B cell (primary cell): ENCODE results near the gene OR10H4. TPM values are rescaled to one million over a fixed set of nuclear protein-coding genes. Genes with fewer than 3 reads are reported as not detected.
"Not testable (repeated sequence)": the region's sequence is repeated elsewhere in the genome, so short reads cannot be mapped to it uniquely, and the experiment has no call there.

Experiments used
- ATAC-seq: fragments of 200-7000 bp; cut with Tn5 transposase; one replicate; pipeline ENCODE4 v1.10.0; 2021; ENCODE audit warnings: low read depth, mild to moderate bottlenecking, moderate number of reproducible peaks, moderate library complexity
- CTCF ChIA-PET: fragments of 350-600 bp; sonication (Branson Sonifier 250); formaldehyde crosslinking; loops from one replicate; lab custom pipeline; 2021; ENCODE audit warnings: antibody characterized with exemption, inconsistent platforms; lab: Charles Lee
- POLR2A ChIA-PET: fragments of 350-600 bp; sonication (Branson Sonifier 250); formaldehyde crosslinking; loops from one replicate; lab custom pipeline; 2021; ENCODE audit warnings: antibody characterized with exemption; lab: Charles Lee
- DNase-seq: peaks from one replicate; pipeline ENCODE4 v3.0.0; 2013
- H2AFZ ChIP-seq: 2 replicates; pipeline ENCODE4 v1.6.1; 2012; ENCODE audit warnings: mild to moderate bottlenecking, low read depth, low read length; ENCODE audit not compliant: insufficient read depth, poor library complexity, severe bottlenecking
- H3K27ac ChIP-seq, 2 donors: 1 replicate in 1 of 2; 2 replicates in 1 of 2; pipeline ENCODE4 v1.5.1; 2012 to 2013; ENCODE audit warnings: low read length in 2 of 2, mild to moderate bottlenecking in 2 of 2, moderate library complexity in 1 of 2
- H3K27me3 ChIP-seq, 4 experiments: fragments of 200-600 bp in 1 of 4; sonication (generic) in 1 of 4; replicated peaks in 1 of 4; 1 replicate in 2 of 4; 2 replicates in 2 of 4; pipeline versions ENCODE4 v1.6.1 to v1.7.0; 2013 to 2016; ENCODE audit warnings: low read length in 3 of 4, mild to moderate bottlenecking in 2 of 4, mixed read lengths in 1 of 4, moderate library complexity in 1 of 4; ENCODE audit not compliant: insufficient read depth in 4 of 4, control insufficient read depth in 3 of 4; ENCODE audit errors: control extremely low read depth in 1 of 4
- H3K36me3 ChIP-seq, 2 experiments: replicated peaks in 1 of 2; 1 replicate in 1 of 2; 2 replicates in 1 of 2; pipeline versions ENCODE4 v1.6.1 to v1.7.1; 2013; ENCODE audit warnings: low read length in 1 of 2; ENCODE audit not compliant: insufficient read depth in 2 of 2, control insufficient read depth in 1 of 2; ENCODE audit errors: control extremely low read depth in 1 of 2, extremely low read depth in 1 of 2
- H3K4me1 ChIP-seq, 2 donors: fragments of 200-600 bp in 1 of 2; sonication (generic) in 1 of 2; 1 replicate in 1 of 2; 2 replicates in 1 of 2; pipeline versions ENCODE4 v1.5.1 to v1.6.1; 2013 to 2017; ENCODE audit warnings: low read length in 2 of 2; ENCODE audit not compliant: control insufficient read depth in 2 of 2, insufficient read depth in 2 of 2
- H3K4me2 ChIP-seq: replicated peaks from 2 replicates; pipeline ENCODE3; 2012; ENCODE audit warnings: mild to moderate bottlenecking, low read depth, low read length; ENCODE audit not compliant: poor library complexity, severe bottlenecking
- H3K4me3 ChIP-seq, 5 experiments: fragments of 200-600 bp in 1 of 5; sonication (generic) in 1 of 5; 1 replicate in 3 of 5; 2 replicates in 2 of 5; pipeline versions ENCODE4 v1.5.1 to v1.7.0; 2011 to 2016; ENCODE audit warnings: low read length in 4 of 5, mild to moderate bottlenecking in 4 of 5, low read depth in 2 of 5, control low read depth in 1 of 5, moderate library complexity in 1 of 5; ENCODE audit not compliant: insufficient read depth in 1 of 5; ENCODE audit errors: control extremely low read depth in 1 of 5, extremely low read depth in 1 of 5
- H3K79me2 ChIP-seq: fragments of 200-600 bp; sonication (generic); one replicate; pipeline ENCODE4 v1.6.0; 2016; ENCODE audit warnings: low read length; ENCODE audit not compliant: control insufficient read depth, insufficient read depth
- H3K9ac ChIP-seq: fragments of 200-600 bp; sonication (generic); 2 replicates; pipeline ENCODE4 v1.6.1; 2017; ENCODE audit warnings: mild to moderate bottlenecking, low read length, moderate library complexity
- H3K9me3 ChIP-seq, 3 donors: one replicate each; pipeline versions ENCODE4 v1.6.1 to v1.7.1; 2013; ENCODE audit warnings: low read length in 2 of 3; ENCODE audit not compliant: control insufficient read depth in 2 of 3, insufficient read depth in 1 of 3; ENCODE audit errors: control extremely low read depth in 1 of 3
- H4K20me1 ChIP-seq: 2 replicates; pipeline ENCODE4 v1.6.0; 2012; ENCODE audit warnings: mild to moderate bottlenecking, low read length; ENCODE audit not compliant: insufficient read depth, control insufficient read depth, poor library complexity, severe bottlenecking
- H3K27ac Mint-ChIP-seq: one replicate; pipeline ENCODE4 v1.8.0; 2021; ENCODE audit warnings: mixed read lengths
- H3K27me3 Mint-ChIP-seq: one replicate; pipeline ENCODE4 v1.8.0; 2021; ENCODE audit warnings: mixed read lengths
- H3K4me1 Mint-ChIP-seq: one replicate; pipeline ENCODE4 v1.8.0; 2021; ENCODE audit warnings: mixed read lengths
- H3K4me3 Mint-ChIP-seq: one replicate; pipeline ENCODE4 v1.8.0; 2021; ENCODE audit warnings: mixed read lengths
- H3K9me3 Mint-ChIP-seq: one replicate; pipeline ENCODE4 v1.8.0; 2022; ENCODE audit warnings: mixed read lengths; ENCODE audit not compliant: insufficient read depth
- CTCF ChIP-seq: fragments of 200-600 bp; IDR thresholded peaks from one replicate; pipeline ENCODE4 v1.8.0; 2022; ENCODE audit warnings: antibody characterized with exemption, mild to moderate bottlenecking
- EZH2 ChIP-seq: IDR thresholded peaks from 2 replicates; pipeline ENCODE4 v1.6.1; 2012; ENCODE audit warnings: borderline replicate concordance, low read depth, mild to moderate bottlenecking, moderate library complexity, low read length; ENCODE audit not compliant: insufficient read depth, poor library complexity, severe bottlenecking
- WGBS: methylation state at CpG from one replicate; pipeline ENCODE4 v1.1.5; 2013; ENCODE audit warnings: missing lambda C conversion rate; ENCODE audit not compliant: insufficient coverage; 5-methylcytosine and 5-hydroxymethylcytosine counted together
- intact Hi-C: fragments of 100-400 bp; cut with micrococcal nuclease; formaldehyde crosslinking; loops from one replicate; pipeline ENCODE4 v1.10.0; 2022
- polyA minus RNA-seq: library from RNA; depleted of rRNA, polyadenylated mRNA; stranded (reverse); fragments of >200 nt; gene quantifications from 2 replicates; pipeline ENCODE4 v1.2.3, GENCODE V29; 2012
- polyA plus RNA-seq: library from polyadenylated mRNA; depleted of rRNA; stranded (reverse); fragments of >200 nt; gene quantifications from 2 replicates; pipeline ENCODE4 v1.2.3, GENCODE V29; 2012
- total RNA-seq, 2 donors: library from RNA; stranded (reverse); fragments of 120-200 nt in 1 of 2; gene quantifications; 1 replicate in 1 of 2; 2 replicates in 1 of 2; pipeline versions ENCODE4 v1.2.3 to v1.2.4, GENCODE V29; 2013 to 2022

Gene OR10H4, protein sequence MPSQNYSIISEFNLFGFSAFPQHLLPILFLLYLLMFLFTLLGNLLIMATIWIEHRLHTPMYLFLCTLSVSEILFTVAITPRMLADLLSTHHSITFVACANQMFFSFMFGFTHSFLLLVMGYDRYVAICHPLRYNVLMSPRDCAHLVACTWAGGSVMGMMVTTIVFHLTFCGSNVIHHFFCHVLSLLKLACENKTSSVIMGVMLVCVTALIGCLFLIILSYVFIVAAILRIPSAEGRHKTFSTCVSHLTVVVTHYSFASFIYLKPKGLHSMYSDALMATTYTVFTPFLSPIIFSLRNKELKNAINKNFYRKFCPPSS
- total RNA-seq, result not detected in 2 replicates
- total RNA-seq (2013), result not detected
- polyA plus RNA-seq, result not detected in 2 replicates
- not detected in 2 replicates for polyA minus RNA-seq

GRCh38 chr19:15948223-15949058, at the start of gene OR10H4:
Gene OR10H4 (plus strand): TSS chr19:15949008. CDS start chr19:15949008, 0 bp downstream.
- H3K4me2 ChIP-seq, result no peak within 1 kb of the TSS
- Mint-ChIP-seq H3K9me3 (peaks cover 13% of the 10 kb centered on the region), H3K27me3 (peaks cover 49% of the 10 kb centered on the region), H3K4me3 (no peak within 1 kb of the TSS), H3K27ac (no peak within 1 kb of the TSS), H3K4me1 (no peaks in the 10 kb centered on the region)
- ChIA-PET CTCF (no interaction called here), POLR2A (no interaction called here)
- intact Hi-C loops, result no loop called here
- H4K20me1 ChIP-seq, result no peaks in the 10 kb centered on the region
- no peaks in the 10 kb centered on the region for H3K36me3 ChIP-seq
- ATAC-seq (no peak), DNase-seq (no peak)
- no peaks in the 10 kb centered on the region for H3K79me2 ChIP-seq
- H3K9ac ChIP-seq, result no peak within 1 kb of the TSS
- H2AFZ ChIP-seq, result no peak within 1 kb of the TSS
- H3K27me3 ChIP-seq, result peaks cover 0 to 12% (median 4%) of the 10 kb centered on the region in 4 experiments
- no peak within 1 kb of the TSS for H3K27ac ChIP-seq
- H3K4me1 ChIP-seq, result no peaks in the 10 kb centered on the region
- peaks cover 0 to 15% (median 9%) of the 10 kb centered on the region in 3 donors for H3K9me3 ChIP-seq
- TF ChIP-seq EZH2, result no peak
- no peak for TF ChIP-seq CTCF
- no peak within 1 kb of the TSS for H3K4me3 ChIP-seq

DNA sequence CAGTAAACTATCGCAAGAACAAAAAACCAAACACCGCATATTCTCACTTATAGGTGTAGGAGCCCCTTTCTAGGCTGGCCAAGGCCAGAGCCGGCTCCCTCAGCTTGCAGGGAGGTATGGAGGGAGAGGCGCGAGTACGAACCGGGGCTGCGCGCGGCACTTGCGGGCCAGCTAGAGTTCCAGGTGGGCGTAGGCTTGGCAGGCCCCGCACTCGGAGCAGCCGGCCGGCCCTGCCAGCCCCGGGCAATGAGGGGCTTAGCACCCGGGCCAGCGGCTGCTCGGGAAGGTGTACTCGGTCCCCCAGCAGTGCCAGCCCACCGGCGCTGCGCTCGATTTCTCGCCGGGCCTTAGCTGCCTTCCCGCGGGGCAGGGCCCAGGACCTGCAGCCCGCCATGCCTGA, 49.2 kb upstream of the OR10H4 start:
- H3K4me3 Mint-ChIP-seq, H3K9ac ChIP-seq, H3K4me3 ChIP-seq, CTCF ChIA-PET, ATAC-seq, H3K27ac Mint-ChIP-seq, DNase-seq, H3K36me3 ChIP-seq, POLR2A ChIA-PET, H3K79me2 ChIP-seq, H2AFZ ChIP-seq, H3K9me3 ChIP-seq, H3K9me3 Mint-ChIP-seq, H4K20me1 ChIP-seq, intact Hi-C loops, H3K4me1 ChIP-seq, H3K4me1 Mint-ChIP-seq, H3K27ac ChIP-seq, H3K4me2 ChIP-seq: not testable (repeated sequence)
- WGBS, result 37% methylated on average over 28 of the region's 30 CpGs
- peaks cover 45% of the 10 kb centered on the region for H3K27me3 Mint-ChIP-seq
- H3K27me3 ChIP-seq, result peaks cover 0 to 19% (median 6%) of the 10 kb centered on the region in 4 experiments

DNA sequence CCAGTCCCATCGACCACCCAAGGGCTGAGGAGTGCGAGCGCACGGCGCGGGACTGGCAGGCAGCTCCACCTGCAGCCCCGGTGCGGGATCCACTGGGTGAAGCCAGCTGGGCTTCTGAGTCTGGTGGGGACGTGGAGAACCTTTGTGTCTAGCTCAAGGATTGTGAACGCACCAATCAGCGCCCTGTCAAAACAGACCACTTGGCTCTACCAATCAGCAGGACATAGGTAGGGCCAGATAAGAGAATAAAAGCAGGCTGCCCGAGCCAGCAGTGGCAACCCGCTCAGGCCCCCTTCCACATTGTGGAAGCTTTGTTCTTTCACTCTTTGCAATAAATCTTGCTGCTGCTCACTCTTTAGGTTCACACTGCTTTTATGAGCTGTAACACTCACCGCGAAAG, 48.8 kb upstream of the OR10H4 start:
- CTCF ChIA-PET, H3K79me2 ChIP-seq, H3K27ac Mint-ChIP-seq, POLR2A ChIA-PET, intact Hi-C loops, H3K4me1 Mint-ChIP-seq, H3K9me3 Mint-ChIP-seq, H3K36me3 ChIP-seq, H2AFZ ChIP-seq, H3K4me1 ChIP-seq, H3K4me2 ChIP-seq, H3K4me3 ChIP-seq, DNase-seq, H3K9me3 ChIP-seq, ATAC-seq, H4K20me1 ChIP-seq, H3K9ac ChIP-seq, H3K27ac ChIP-seq: not testable (repeated sequence)
- H3K27me3 Mint-ChIP-seq, result peaks cover 45% of the 10 kb centered on the region
- no CpG with 5 or more reads among the region's 15 CpGs for WGBS
- peaks cover 0 to 19% (median 6%) of the 10 kb centered on the region in 4 experiments for H3K27me3 ChIP-seq
- H3K4me3 Mint-ChIP-seq, result peak overlapping the region; percentile 37
